CD4-positive, alpha-beta T cell (primary cell): ENCODE data around the gene GNLY. TPM values are rescaled to one million over a fixed set of nuclear protein-coding genes. Genes with fewer than 3 reads are reported as not detected.

Experiments
- ATAC-seq: fragments of 200-7000 bp; cut with Tn5 transposase; one replicate; pipeline ENCODE4 v1.10.0; 2022; ENCODE audit warnings: mild to moderate bottlenecking; ENCODE audit not compliant: poor library complexity
- CTCF ChIA-PET: fragments of 350-600 bp; sonication (Branson Sonifier 250); formaldehyde crosslinking; loops from one replicate; lab custom pipeline; 2021; ENCODE audit warnings: antibody characterized with exemption, inconsistent platforms; lab: Charles Lee
- POLR2A ChIA-PET: fragments of 350-600 bp; sonication (Branson Sonifier 250); formaldehyde crosslinking; loops from one replicate; lab custom pipeline; 2021; ENCODE audit warnings: antibody characterized with exemption, inconsistent platforms; lab: Charles Lee
- DNase-seq, 14 experiments: peaks; one replicate each; pipeline ENCODE4 v3.0.0-alpha.2; 2013 to 2020; ENCODE audit warnings: mixed read lengths in 2 of 14
- H3K27ac ChIP-seq, 2 donors: one replicate each; pipeline versions ENCODE4 v1.5.1 to v1.7.0; 2013; ENCODE audit warnings: low read length in 2 of 2, low read depth in 1 of 2, mild to moderate bottlenecking in 1 of 2
- H3K27me3 ChIP-seq, 2 experiments: 1 replicate in 1 of 2; 2 replicates in 1 of 2; pipeline versions ENCODE4 v1.6.1 to v1.7.0; 2013; ENCODE audit warnings: low read length in 2 of 2, control low read depth in 1 of 2, mild to moderate bottlenecking in 1 of 2, moderate library complexity in 1 of 2; ENCODE audit not compliant: insufficient read depth in 2 of 2, control insufficient read depth in 1 of 2
- H3K36me3 ChIP-seq: one replicate; pipeline ENCODE4 v1.6.1; 2013; ENCODE audit warnings: low read length, control low read depth; ENCODE audit not compliant: insufficient read depth
- H3K4me1 ChIP-seq: one replicate; pipeline ENCODE4 v1.6.1; 2013; ENCODE audit warnings: low read length, control low read depth; ENCODE audit not compliant: insufficient read depth
- H3K4me3 ChIP-seq: one replicate; pipeline ENCODE4 v1.5.1; 2013; ENCODE audit warnings: mild to moderate bottlenecking, low read length, moderate library complexity
- H3K9me3 ChIP-seq, 2 experiments: 1 replicate in 1 of 2; 2 replicates in 1 of 2; pipeline versions ENCODE4 v1.6.1 to v1.7.0; 2013; ENCODE audit warnings: low read length in 2 of 2, mild to moderate bottlenecking in 2 of 2, control low read depth in 1 of 2, moderate library complexity in 1 of 2; ENCODE audit not compliant: control insufficient read depth in 1 of 2, insufficient read depth in 1 of 2
- H3K27ac Mint-ChIP-seq: one replicate; pipeline ENCODE4 v1.8.0; 2020; ENCODE audit warnings: mixed read lengths
- H3K27me3 Mint-ChIP-seq: one replicate; pipeline ENCODE4 v1.8.0; 2021; ENCODE audit warnings: mixed read lengths
- H3K36me3 Mint-ChIP-seq: one replicate; pipeline ENCODE4 v1.8.0; 2021; ENCODE audit warnings: low read depth, mixed read lengths
- H3K4me1 Mint-ChIP-seq: one replicate; pipeline ENCODE4 v1.8.0; 2021; ENCODE audit warnings: low read depth, mixed read lengths
- H3K4me3 Mint-ChIP-seq: one replicate; pipeline ENCODE4 v1.8.0; 2020; ENCODE audit warnings: mild to moderate bottlenecking, mixed read lengths
- H3K9me3 Mint-ChIP-seq: one replicate; pipeline ENCODE4 v1.8.0; 2020; ENCODE audit warnings: mixed read lengths
- CTCF ChIP-seq: fragments of 200-600 bp; IDR thresholded peaks from one replicate; pipeline ENCODE4 v1.8.0; 2022; ENCODE audit warnings: antibody characterized with exemption, mild to moderate bottlenecking
- intact Hi-C, 2 experiments: fragments of 100-400 bp; cut with DNase I in 1 of 2; cut with micrococcal nuclease in 1 of 2; formaldehyde crosslinking; loops; one replicate each; pipeline versions ENCODE4 v1.15.1 to v1.9.0; 2023 to 2025; cut with DNase I, micrococcal nuclease
- total RNA-seq, 174 experiments: library from RNA in 2 of 174; stranded (reverse) in 2 of 174; gene quantifications; one replicate each; pipeline ENCODE4 v1.2.3 and lab custom pipeline; 2021 to 2026

GNLY gene
- total RNA-seq, 2 experiments from 2014 or later, result 45.1 TPM

GRCh38 chr2:85684380-85684779, 9.8 kb upstream of the GNLY start:
- H3K9me3 Mint-ChIP-seq, result no peaks in the 10 kb centered on the region
- no peak for DNase-seq
- no peaks in the 10 kb centered on the region for H3K27me3 Mint-ChIP-seq
- H3K27ac Mint-ChIP-seq, result no peak overlapping the region
- Histone ChIP-seq H3K4me1 (peaks cover 2% of the 10 kb centered on the region), H3K27ac (no peak overlapping the region), H3K27me3 (peaks cover 0 to 3% of the 10 kb centered on the region in 2 experiments), H3K36me3 (no peaks in the 10 kb centered on the region), H3K9me3 (peaks cover 0 to 6% of the 10 kb centered on the region in 2 experiments), H3K4me3 (no peak overlapping the region)
- ATAC-seq, result no peak
- no peaks in the 10 kb centered on the region for H3K36me3 Mint-ChIP-seq
- no peak for TF ChIP-seq CTCF
- POLR2A ChIA-PET, result no interaction called here
- CTCF ChIA-PET, result no interaction called here
- intact Hi-C loops, result no loop called here
- no peaks in the 10 kb centered on the region for H3K4me1 Mint-ChIP-seq
- no peak overlapping the region for H3K4me3 Mint-ChIP-seq

- POLR2A ChIA-PET, result no interaction called here
- CTCF ChIA-PET, result no interaction called here
- no peak overlapping the region for H3K4me3 ChIP-seq
- no peak overlapping the region for H3K27ac ChIP-seq
- H3K4me1 ChIP-seq, result no peaks in the 10 kb centered on the region
- intact Hi-C loops, result no loop called here
- Mint-ChIP-seq H3K4me1 (no peaks in the 10 kb centered on the region), H3K27ac (no peak overlapping the region), H3K36me3 (no peaks in the 10 kb centered on the region), H3K9me3 (no peaks in the 10 kb centered on the region), H3K4me3 (no peak overlapping the region), H3K27me3 (no peaks in the 10 kb centered on the region)
- DNase-seq, result peak in 1 of 14 experiments; percentile 47
- peaks cover 0 to 3% of the 10 kb centered on the region in 2 experiments for H3K27me3 ChIP-seq
- no peak for TF ChIP-seq CTCF
- peaks cover 0 to 6% of the 10 kb centered on the region in 2 experiments for H3K9me3 ChIP-seq
- no peak for ATAC-seq
- no peaks in the 10 kb centered on the region for H3K36me3 ChIP-seq
These were observed 9.4 kb upstream of the GNLY start for GRCh38 chr2:85684806-85685205.

GRCh38 chr2:85690932-85691331, 3.2 kb upstream of the GNLY start:
- no peak for TF ChIP-seq CTCF

More at GRCh38 chr2:85690932-85691331, 3.2 kb upstream of the GNLY start:
- Mint-ChIP-seq H3K9me3 (no peaks in the 10 kb centered on the region), H3K4me1 (no peaks in the 10 kb centered on the region), H3K27me3 (no peaks in the 10 kb centered on the region), H3K27ac (no peak overlapping the region), H3K4me3 (no peak overlapping the region), H3K36me3 (no peaks in the 10 kb centered on the region)
- peaks cover 0 to 3% of the 10 kb centered on the region in 2 experiments for H3K27me3 ChIP-seq
- peaks cover 0 to 6% of the 10 kb centered on the region in 2 experiments for H3K9me3 ChIP-seq
- DNase-seq (no peak), ATAC-seq (no peak)
- no peaks in the 10 kb centered on the region for H3K36me3 ChIP-seq
- intact Hi-C loops, result no loop called here
- no peak overlapping the region for H3K4me3 ChIP-seq
- no peaks in the 10 kb centered on the region for H3K4me1 ChIP-seq
- ChIA-PET CTCF (interaction anchor here (1.2 kb wide), 1 partner anchor 17 kb away, joined by 5 read pairs; no protein-coding TSS in a partner anchor), POLR2A (no interaction called here)
- no peak overlapping the region for H3K27ac ChIP-seq
